NCI-H146 treated with DMSO at 0.1 percent for 48 hours (cell line): Measurements from ENCODE around the gene KIAA1671.

Source experiments
- DNase-seq: peaks from one replicate; lab custom pipeline; 2025; ENCODE audit not compliant: unreplicated experiment; lab: John Stamatoyannopoulos, UW

The KIAA1671 gene

DNA sequence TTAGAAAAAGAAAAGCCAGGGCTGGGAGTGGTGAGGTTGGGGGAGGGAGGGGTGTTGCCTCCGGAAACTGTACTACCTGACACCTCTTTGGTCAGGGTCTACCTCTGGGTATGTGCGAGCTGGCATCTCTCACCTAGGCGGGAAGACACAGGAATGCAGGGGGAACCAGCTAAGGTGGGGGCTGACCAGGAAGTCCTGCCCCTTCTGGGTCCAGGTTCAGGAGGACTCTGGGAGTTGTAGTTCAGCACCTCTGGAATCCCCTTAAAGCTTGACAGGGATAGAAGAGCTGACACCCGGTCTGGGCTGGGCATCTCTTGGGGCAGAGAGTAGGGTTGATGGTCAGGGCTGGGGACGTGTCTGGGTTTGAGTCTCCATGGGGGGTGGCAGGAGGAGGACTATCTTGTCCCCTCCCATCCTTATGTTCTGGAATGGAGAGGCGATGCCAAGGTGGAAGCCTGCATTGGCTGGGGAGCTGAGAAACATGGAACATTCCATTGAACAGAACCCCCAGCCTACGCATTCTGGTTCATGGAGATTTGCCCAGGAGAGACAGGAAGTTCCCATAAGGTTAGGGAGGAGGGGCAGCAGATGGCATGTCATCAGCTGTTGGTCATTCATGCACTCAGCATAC is 2.1 kb upstream of the KIAA1671 start:
- peak; percentile 48 for DNase-seq

DNA sequence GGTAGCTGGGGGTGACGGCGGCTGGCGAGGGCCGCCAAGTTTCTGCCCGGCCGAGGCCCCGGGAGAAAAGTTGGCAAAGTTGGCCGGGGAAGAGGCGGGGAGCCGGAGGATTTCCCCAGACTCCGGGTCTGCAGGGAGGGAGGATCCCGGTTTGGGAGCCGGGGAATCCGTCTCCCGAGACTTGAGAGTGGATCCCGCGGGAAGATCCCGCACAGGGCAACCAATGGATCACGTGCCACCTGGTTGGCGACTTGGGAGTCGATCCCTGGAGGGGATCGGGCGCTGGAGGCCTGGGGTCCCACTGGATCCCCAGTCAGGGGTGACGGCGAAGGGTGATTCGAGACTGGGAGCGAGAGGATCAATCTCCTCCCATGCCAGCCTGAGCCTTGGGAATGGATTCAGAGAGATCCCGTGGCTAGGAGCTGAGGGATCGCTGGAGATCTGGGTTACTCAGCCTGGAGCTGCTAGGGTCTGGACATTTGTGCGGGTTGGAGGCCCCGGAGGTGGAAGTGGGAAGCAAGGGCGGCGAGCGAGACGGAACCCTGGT is 394 bp downstream of the KIAA1671 start:
- no peak for DNase-seq

DNA sequence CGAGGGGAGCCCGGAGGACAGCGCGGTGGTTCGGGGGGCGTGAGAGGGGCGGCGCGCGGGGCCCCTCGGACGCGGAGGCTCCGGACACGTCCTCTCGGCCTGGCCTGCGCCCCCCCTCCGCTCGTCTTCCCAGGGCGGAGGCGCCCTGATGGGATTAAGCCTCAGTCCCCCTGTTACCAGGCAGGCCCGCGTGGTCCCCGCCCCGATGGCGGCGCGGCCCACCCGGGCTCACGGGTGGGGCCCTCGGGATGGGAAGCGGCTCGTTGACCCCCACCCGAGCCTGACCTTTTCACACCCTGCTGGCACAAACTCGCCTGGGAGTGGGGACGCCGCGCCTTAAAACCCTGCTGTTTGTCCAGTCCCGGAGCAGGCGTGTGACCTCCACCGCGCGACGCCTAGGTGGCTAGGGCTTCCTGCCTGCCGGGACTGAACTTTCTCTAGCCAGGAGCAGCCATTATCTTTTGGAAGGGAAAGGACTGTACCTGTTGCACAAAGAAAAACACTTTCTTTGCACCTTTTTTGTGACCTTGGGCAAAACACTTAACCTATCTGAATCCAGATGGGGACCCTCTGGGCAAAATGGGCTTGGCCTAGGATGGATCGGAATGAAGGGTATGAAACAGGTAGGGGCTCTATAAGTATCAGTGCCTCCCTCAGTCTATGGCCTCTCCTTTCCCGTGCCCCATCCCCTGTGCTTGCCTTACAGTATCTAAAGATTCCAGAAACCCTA is 1.0 kb downstream of the KIAA1671 start:
- DNase-seq, result no peak

DNA sequence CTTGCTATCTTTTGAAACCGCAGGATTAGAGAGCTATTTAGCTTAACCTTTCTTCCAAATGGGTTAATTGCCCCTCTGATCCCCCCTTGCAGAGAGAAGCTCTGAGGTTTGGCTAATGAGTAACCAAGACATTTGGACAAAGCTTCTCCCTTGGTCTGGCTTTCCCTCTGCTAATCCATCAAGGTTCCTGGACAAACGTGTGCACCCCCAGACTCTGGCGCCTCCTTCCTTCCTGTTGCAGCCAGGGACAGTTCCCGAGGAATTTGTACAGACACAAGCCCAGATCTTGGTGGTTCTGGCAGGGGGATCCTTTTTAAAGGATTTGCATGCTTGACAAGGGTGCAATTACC is 1.6 kb downstream of the KIAA1671 start:
- DNase-seq, result no peak

DNA sequence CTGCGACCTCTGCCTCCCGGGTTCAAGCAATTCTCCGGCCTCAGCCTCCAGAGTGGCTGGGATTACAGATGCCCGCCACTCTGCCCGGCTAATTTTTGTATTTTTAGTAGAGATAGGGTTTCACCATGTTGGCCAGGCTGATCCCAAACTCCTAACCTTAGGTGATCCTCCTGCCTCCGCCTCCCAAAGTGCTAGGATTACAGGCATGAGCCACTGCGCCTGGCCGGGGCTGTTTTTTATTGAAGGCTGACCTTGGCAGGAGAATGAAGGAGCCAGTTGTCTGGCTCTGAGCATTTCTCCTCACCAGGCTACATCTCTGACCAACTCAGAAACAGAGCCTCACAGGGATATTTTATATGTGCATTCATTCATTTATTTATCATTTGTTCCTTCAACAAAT is 2.3 kb downstream of the KIAA1671 start:
- no peak for DNase-seq

DNA sequence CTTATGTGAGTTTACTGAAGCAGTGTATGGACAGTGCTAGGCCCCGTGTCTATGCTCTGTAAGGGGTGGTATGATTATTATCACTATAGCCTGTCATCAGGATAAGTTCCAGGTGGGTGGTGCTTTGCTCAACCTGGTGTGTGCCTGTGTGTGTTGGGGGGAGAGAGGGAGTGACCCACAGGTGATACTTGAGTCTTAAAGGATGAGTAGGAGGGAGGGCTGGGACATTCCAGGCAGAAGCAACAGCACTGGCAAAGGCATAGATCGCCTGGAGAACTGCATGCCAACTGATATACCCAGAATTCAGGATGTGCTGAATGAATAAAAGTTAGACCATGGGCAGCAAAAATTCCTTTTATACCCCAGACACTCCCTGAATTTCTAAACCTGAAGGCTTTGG is 4.5 kb downstream of the KIAA1671 start:
- no peak for DNase-seq

DNA sequence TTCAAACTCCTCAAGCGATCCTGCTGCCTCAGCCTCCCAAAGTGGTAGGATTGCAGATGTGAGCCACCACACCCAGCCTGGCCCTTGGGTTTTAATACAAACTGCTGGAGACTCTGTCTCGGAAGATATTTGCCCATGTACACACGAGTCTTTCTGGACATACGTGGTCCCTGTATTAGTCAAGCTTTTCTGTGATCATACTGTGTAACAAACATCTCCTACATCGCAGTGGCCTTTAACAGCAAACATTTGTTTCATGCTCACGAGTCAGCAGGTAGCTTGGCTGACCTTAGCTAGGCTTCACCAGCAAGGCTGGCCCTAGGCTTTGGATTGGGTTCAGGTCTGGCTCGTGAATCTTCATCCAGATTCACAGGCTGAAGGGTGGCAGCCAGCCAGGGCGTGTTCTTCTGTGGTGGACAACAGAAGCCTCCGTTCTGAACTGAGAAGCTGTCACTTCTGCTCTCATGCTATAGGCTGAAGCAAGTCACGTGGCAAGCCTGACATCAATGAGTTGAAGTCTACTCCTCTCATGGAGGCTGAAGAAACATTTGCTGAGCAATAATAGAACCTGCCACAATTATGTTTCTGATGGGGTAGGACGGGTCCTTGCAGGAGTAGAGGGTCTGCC is 8.8 kb downstream of the KIAA1671 start:
- no peak for DNase-seq

DNA sequence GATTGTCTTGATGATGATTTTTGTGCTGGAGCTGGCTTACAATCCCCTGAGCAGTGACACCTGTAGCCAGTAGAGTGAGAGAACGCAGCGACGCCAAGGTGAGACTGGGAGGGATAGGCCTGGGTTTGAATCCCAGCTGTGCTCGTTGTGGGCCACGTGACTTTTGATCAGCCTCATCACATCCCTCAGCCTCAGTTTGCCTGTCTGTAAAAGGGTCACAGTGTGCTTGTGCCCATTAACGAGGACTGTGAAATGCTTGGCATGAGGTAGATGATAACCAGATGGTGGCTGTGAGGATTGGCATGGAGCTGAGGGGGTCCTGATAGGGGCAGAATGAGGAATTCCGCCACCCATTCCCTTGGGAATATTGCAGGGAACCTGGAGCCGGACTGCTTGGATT is 9.6 kb downstream of the KIAA1671 start:
- DNase-seq, result no peak

DNA sequence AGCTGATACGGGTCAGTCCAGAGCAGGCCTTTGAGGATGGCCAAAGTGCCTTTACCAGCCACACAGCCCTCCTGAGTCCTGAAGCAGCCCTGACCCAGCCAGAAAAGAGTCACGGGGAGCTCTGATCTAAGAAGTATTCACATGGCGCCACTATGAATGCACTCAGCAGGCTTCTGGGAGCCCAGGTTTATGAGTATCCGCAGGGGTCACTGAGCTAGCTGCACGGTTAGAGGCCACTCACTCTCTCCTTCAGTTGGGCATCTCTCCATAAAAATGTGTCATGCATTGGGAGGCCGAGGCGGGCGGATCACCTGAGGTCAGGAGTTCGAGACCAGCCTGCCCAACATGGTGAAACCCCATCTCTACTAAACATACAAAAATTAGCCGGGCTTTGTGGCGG is 10.3 kb downstream of the KIAA1671 start:
- no peak for DNase-seq

DNA sequence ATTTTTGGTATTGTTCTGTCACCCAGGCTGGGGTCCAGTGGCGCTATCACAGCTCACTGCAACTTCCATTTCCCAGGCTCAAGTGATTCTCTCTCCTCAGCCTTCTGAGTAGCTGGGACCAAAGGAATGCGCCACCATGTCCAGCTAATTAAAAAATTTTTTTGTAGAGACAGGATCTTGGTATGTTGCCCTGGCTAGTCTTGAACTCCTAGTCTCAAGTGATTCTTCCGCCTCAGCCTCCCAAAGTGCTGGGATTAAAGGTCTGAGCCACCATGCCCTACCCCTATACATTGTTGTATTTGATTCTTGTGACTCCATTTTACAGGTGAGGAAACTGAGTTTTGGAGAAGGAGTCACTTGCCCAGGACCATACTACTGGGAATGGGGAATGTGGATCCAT is 11.9 kb downstream of the KIAA1671 start:
- DNase-seq, result no peak

DNA sequence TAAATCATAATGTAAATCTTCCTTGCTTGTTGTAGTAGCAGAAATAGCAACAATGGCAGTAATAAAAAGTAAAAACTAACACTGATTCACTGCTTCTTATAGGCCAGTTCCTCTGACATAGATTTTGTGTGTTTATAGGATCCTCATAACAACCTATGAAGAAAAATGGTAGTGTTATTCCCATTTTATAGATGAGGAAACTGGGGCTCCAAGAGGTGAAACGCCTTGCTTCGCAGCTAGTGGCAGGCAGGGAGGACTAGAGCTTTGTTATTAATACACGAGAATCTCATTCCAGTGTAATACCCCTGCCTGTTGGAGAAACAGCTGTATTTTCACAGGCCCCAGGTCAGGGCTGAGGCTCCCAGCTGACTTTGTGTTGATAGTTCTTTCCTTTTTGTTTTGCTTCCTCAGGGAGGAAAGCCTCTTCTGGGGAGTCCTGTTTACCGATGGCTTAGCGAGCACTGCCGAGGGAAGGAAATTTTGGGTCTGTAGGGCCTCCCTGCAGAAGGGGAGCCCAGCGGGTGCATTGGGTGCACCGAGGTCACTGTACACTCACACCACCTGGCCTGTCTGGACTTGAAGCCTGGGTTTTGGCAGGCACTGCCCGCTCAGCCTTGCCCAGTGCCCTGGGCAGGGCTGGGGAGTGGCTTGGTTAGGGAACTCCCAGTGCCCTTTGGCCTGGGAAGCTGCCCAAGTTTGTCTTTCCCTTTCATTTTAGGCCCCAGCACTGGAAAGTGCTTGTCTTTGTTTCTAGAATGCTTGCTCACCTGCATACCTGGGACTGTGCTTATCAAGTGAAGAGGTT is 13.5 kb downstream of the KIAA1671 start:
- DNase-seq, result no peak

DNA sequence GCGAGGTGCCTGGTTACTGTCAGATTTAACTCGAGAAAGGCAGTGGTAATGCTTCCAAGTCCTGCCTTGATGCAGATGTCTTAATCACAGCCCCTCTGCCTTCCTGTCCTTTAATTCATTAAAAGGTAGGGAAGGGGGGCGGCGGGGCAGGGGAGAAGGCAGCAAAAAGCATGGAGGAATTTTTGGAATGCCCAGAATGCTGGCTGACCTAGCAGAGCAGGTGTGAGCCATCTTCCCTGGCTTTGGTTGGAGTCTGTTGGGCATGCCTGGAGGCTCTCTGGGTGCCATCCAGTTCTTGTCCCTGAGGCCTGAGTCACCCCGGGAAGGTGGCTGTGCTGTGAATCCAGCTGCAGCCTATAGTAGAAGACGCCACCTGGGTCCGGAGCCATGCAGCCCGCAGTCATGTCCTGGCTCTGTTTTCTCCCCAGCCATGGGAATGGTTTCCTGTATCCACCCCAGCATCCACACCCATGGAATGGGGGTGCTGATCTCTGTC is 15.6 kb downstream of the KIAA1671 start:
- DNase-seq, result no peak

DNA sequence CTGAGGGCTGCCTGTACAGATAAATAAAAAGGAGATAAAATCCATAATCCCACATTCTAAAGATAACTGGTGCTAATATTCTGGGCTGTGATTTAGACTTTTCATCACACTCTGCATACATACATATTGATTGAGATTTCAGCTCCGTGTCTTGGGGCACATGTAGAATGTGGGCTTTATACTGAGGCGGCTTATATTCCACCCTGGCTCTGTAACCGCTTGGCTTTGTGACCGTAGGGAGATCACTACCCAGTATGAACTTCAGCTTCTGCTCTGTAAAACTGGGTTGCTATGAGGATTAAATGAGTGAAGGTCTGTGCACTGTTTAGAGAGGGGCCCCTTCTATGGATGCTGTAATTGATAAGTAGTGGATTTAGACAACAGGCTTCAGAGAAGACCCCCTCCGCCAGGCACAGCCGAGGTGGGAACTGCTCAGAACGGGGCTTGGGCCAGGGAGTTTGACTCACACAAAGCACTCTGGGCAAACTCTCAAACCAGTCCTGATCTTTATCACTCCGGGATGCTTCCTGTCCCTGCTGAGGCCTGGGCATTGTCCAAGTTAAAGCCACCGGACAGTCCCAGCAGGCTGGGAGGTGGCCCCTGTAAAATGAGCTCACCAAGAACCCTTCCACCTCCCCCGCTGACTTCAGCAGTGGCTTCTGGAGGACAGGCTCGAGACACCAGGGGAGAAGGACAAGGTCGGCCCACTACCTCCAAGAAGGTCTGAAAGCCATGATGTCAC is 17.2 kb downstream of the KIAA1671 start:
- no peak for DNase-seq

DNA sequence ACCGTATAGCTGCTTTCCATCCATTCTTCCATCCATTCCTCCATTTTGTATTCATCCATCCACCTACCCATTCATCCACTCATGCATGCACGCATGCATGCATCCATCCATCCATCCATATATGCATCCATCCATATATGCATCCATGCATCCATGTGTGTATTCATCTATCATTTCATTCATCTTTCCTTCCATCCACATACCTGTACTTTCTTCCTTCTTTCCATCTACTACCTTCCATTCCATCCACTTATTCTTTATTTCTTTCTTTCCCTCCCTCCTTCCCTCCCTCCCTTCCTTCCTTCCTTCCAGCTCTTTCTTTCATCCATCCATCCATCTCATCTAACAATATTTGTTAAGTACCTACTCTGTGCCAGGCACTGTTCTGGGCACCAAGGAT is 19.9 kb downstream of the KIAA1671 start:
- no peak for DNase-seq

DNA sequence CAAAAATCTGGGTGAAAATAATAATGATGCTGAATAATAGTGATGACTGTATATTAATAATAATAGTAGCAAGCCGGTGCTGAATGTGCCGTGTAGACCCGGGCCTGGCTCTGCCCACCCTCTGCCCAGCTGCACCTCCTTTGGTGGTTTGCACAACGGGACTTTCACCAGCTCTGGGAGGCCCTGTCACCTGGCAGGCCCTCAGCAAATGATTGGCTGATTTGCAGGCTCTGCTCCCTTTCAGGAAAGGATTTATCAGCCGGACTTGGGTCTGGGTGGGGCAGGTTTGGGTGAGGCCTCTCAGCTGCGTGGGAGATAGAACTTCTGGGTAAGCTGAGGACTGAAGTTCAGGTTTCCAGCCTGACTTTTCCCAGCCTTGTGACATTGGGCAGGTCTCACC is 21.4 kb downstream of the KIAA1671 start:
- no peak for DNase-seq

DNA sequence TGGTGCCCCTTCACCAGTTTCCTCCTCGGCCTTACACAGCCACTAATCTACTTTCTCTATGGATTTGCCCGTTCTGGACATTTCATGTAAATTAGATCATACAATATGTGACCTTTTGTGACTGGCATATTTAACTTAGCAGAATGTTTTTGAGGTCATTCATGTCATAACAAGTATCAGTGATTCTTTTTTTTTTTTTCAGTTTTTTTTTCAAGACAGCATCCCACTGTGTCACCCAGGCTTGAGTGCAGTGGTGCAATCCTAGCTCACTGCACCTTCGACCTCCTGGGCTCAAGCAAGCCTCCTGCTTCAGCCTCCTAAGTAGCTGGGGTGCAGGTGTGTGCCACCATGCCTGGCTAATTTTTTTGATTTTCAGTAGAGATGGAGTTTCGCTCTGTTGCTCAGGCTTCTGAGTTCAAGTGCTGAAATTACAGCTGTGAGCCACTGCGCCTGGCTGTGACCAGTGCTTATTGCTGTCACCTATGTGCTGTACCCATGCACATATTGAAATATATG is 22.7 kb downstream of the KIAA1671 start:
- DNase-seq, result no peak

DNA sequence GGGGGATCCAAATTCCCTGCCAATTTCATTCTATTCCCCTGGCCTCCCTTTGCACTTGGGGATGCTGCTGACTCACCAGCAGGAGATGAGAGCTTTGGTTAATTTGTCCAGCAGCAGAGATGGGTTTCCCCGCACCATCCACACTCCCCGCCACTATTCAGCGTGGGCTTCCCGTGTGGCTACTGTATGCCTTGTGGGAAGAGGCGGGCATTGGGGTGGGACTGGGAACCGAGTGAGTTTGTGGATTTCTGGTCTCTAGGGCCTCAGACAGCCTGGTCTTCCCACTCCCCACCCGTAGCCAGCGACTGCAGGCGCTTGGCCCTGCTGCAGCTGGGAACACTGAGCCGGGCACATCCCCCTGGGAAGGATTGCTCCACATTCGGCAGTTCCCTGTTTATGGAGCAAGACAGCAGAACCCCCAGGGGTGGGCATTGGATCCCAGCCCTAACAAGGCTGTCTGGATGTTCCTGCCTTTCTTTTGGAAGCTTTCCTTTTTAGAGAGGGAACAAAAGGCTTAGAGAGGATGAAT is 23.4 kb downstream of the KIAA1671 start:
- no peak for DNase-seq

DNA sequence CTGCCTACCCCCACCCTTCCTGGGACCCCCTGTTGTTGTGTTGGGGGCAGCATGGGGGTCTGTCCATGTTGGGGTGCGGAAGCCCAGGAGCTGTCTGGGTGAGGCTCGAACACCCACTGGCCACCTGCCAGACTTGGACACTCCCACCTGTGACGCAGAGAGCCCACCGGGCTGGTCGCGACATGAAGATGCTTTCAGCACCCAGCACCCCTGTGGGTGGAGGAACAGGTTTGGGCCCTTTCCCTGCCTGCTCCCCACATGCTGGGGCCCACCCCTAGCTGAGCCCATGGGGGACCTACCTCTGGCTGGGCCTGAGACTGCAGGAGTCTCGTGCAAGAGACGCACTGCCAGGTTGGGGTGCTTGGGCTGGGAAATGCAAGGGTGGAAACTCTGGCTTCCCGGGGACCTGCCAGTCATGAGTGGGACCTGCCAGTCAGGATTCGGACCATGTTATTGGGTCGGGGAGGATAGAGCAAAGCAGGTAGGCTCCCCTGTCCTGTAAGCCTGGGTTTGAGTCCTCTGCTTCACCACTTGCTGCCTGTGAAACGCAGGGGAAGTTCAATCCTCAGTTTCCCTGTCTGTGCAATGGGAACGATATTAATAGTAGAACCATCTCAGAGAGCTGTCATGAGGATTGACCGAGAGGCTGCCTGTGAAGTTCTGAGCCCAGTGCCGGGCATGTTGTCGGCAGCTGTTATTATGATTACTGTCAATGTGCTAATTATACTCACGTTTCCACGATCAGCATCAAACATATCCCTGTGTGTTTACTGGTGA is 24.1 kb downstream of the KIAA1671 start:
- no peak for DNase-seq
